Stomach smooth muscle (tissue), 2 donors: ENCODE measurements around the gene RPS6KC1.

Source experiments
- H3K27ac ChIP-seq: one replicate; pipeline ENCODE4 v1.7.0; 2013; ENCODE audit warnings: mild to moderate bottlenecking, low read length, inconsistent platforms
- H3K27me3 ChIP-seq, 2 donors: one replicate each; pipeline ENCODE4 v1.7.0; 2013; ENCODE audit warnings: low read length in 2 of 2; ENCODE audit not compliant: insufficient read depth in 2 of 2, control insufficient read depth in 1 of 2
- H3K36me3 ChIP-seq, 2 donors: one replicate each; pipeline ENCODE4 v1.7.0; 2013; ENCODE audit warnings: low read length in 2 of 2; ENCODE audit not compliant: control insufficient read depth in 2 of 2, insufficient read depth in 2 of 2
- H3K4me1 ChIP-seq: one replicate; pipeline ENCODE4 v1.7.0; 2013; ENCODE audit warnings: low read length; ENCODE audit not compliant: control insufficient read depth, insufficient read depth
- H3K4me3 ChIP-seq, 2 donors: one replicate each; pipeline ENCODE4 v1.7.0; 2013; ENCODE audit warnings: low read length in 2 of 2
- H3K9ac ChIP-seq, 2 donors: one replicate each; pipeline ENCODE4 v1.7.0; 2013; ENCODE audit warnings: low read length in 2 of 2, mild to moderate bottlenecking in 1 of 2
- H3K9me3 ChIP-seq, 2 donors: one replicate each; pipeline ENCODE4 v1.7.0; 2013; ENCODE audit warnings: low read length in 2 of 2; ENCODE audit not compliant: control insufficient read depth in 2 of 2
- donor health status: healthy.
- donor health status: Pancreatic carcinoma.

RPS6KC1 gene

DNA sequence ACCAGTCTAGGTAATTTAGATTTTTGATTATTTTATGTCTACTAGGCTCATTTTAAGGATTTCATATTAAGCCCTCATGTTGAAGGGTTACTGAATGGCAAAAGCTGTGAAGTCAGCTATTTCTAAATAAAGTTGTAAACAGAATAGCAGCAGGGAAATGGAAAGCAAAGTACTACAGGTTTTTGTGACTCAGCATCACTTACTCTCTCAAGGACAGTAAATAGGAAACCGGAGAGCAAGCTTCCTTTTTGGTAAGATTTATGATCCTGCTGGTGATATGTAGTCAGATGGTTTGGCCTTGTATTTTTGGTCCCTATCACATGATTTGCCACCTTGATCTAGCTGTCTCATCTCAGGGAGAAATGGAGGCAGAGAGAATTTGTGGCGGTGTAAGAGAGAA, 226.0 kb downstream of the RPS6KC1 start:
- H3K36me3 ChIP-seq, result peaks cover 2 to 9% of the 10 kb centered on the region in 2 donors

GRCh38 chr1:213279410-213279809, 228.4 kb downstream of the RPS6KC1 start:
- no peak overlapping the region for H3K27ac ChIP-seq
- peaks cover 0 to under 1% of the 10 kb centered on the region in 2 donors for H3K36me3 ChIP-seq
- H3K4me1 ChIP-seq, result no peaks in the 10 kb centered on the region
- H3K9ac ChIP-seq, result no peak overlapping the region
- H3K27me3 ChIP-seq, result no peaks in the 10 kb centered on the region
- H3K4me3 ChIP-seq, result no peak overlapping the region
- H3K9me3 ChIP-seq, result no peaks in the 10 kb centered on the region

More for the DNA sequence above, 226.0 kb downstream of the RPS6KC1 start:
- Histone ChIP-seq H3K27me3 (no peaks in the 10 kb centered on the region), H3K27ac (no peak overlapping the region), H3K4me3 (no peak overlapping the region), H3K9me3 (no peaks in the 10 kb centered on the region), H3K4me1 (no peaks in the 10 kb centered on the region), H3K9ac (no peak overlapping the region)

- H3K27ac ChIP-seq, result no peak overlapping the region
- H3K9ac ChIP-seq, result no peak overlapping the region
- no peaks in the 10 kb centered on the region for H3K27me3 ChIP-seq
- no peaks in the 10 kb centered on the region for H3K36me3 ChIP-seq
- no peaks in the 10 kb centered on the region for H3K9me3 ChIP-seq
- no peak overlapping the region for H3K4me3 ChIP-seq
- H3K4me1 ChIP-seq, result no peaks in the 10 kb centered on the region
These were observed 230.7 kb downstream of the RPS6KC1 start for GRCh38 chr1:213281640-213282301.

- Histone ChIP-seq H3K36me3 (no peaks in the 10 kb centered on the region), H3K9ac (no peak overlapping the region), H3K4me3 (no peak overlapping the region), H3K4me1 (no peaks in the 10 kb centered on the region), H3K9me3 (no peaks in the 10 kb centered on the region), H3K27me3 (no peaks in the 10 kb centered on the region), H3K27ac (no peak overlapping the region)
These were observed 233.6 kb downstream of the RPS6KC1 start for GRCh38 chr1:213284626-213285025.

GRCh38 chr1:213286235-213286634, 235.2 kb downstream of the RPS6KC1 start:
- Histone ChIP-seq H3K27me3 (no peaks in the 10 kb centered on the region), H3K9ac (no peak overlapping the region), H3K27ac (no peak overlapping the region), H3K4me1 (no peaks in the 10 kb centered on the region), H3K4me3 (no peak overlapping the region), H3K9me3 (no peaks in the 10 kb centered on the region), H3K36me3 (no peaks in the 10 kb centered on the region)

- H3K9me3 ChIP-seq, result no peaks in the 10 kb centered on the region
- H3K36me3 ChIP-seq, result no peaks in the 10 kb centered on the region
- H3K27me3 ChIP-seq, result no peaks in the 10 kb centered on the region
- H3K4me3 ChIP-seq, result no peak overlapping the region
- H3K4me1 ChIP-seq, result no peaks in the 10 kb centered on the region
- H3K9ac ChIP-seq, result no peak overlapping the region
- H3K27ac ChIP-seq, result no peak overlapping the region
These were observed 236.9 kb downstream of the RPS6KC1 start for GRCh38 chr1:213287987-213288386.

DNA sequence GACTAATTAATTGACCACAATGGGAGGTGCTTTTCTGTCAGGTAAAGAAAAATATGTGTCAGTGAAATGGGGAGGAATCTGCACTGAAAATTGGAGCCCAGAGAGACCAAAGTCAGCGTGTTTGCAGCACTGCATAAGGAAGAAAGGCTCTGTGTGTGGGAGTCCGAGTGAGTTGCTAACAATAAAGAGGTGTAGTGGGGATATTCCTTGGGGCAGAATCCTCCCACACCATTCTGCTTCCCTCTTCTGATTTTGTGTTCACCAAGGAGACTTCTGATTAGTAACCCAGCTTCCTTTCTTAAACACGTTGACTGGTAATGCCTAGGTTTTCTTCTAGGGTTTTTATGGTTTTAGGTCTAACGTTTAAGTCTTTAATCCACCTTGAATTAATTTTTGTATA, 240.5 kb downstream of the RPS6KC1 start:
- Histone ChIP-seq H3K27me3 (no peaks in the 10 kb centered on the region), H3K9ac (no peak overlapping the region), H3K27ac (no peak overlapping the region), H3K4me1 (no peaks in the 10 kb centered on the region), H3K36me3 (no peaks in the 10 kb centered on the region), H3K9me3 (peaks cover 1 to 4% of the 10 kb centered on the region in 2 donors), H3K4me3 (no peak overlapping the region)

DNA sequence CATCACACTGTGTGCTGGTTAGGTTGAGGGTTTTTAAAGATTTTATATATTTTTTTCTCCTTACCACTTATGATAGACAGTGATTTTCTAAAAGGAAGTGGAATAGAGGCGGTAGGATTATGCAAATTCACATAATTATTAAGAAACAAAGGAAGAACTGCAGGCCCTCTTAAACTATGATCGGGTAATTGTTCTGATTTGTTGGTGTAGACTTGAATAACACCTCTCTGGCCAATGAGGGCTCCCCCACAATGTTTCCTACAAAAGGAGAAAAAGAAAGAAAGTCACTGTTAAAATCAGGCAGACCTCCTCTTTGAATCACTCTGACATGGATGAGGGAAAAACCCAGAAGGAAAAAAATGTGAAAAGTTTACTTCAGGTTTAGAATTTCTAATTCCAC, 241.6 kb downstream of the RPS6KC1 start:
- Histone ChIP-seq H3K27ac (no peak overlapping the region), H3K9me3 (peaks cover 7 to 10% of the 10 kb centered on the region in 2 donors), H3K9ac (no peak overlapping the region), H3K4me3 (no peak overlapping the region), H3K27me3 (no peaks in the 10 kb centered on the region), H3K36me3 (no peaks in the 10 kb centered on the region), H3K4me1 (no peaks in the 10 kb centered on the region)

DNA sequence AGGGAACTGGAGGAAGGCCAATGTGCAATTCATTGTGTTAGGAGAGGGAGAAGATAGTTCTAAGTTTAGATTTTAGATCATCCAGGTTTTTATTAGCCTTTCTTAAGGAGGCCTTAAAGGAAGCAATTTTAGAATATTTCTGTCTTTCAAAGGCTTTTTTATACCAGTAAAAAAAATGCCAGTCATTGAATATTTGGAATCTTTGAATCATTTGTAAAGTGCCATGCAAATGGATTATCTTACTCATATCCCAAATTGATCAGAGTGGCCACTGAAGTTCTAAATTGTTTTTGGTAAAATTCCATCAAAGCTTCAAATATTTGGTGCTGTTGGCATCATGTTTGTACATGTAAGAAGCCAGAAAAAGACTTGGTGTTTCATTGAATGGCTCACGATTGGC, 244.8 kb downstream of the RPS6KC1 start:
- Histone ChIP-seq H3K9ac (no peak overlapping the region), H3K4me1 (no peaks in the 10 kb centered on the region), H3K27ac (no peak overlapping the region), H3K9me3 (peaks cover 7 to 10% of the 10 kb centered on the region in 2 donors), H3K36me3 (no peaks in the 10 kb centered on the region), H3K4me3 (no peak overlapping the region), H3K27me3 (no peaks in the 10 kb centered on the region)

GRCh38 chr1:213296558-213296957, 245.5 kb downstream of the RPS6KC1 start:
- Histone ChIP-seq H3K27me3 (no peaks in the 10 kb centered on the region), H3K4me1 (no peaks in the 10 kb centered on the region), H3K4me3 (no peak overlapping the region), H3K9ac (no peak overlapping the region), H3K27ac (no peak overlapping the region), H3K9me3 (peaks cover 7 to 10% of the 10 kb centered on the region in 2 donors), H3K36me3 (no peaks in the 10 kb centered on the region)

DNA sequence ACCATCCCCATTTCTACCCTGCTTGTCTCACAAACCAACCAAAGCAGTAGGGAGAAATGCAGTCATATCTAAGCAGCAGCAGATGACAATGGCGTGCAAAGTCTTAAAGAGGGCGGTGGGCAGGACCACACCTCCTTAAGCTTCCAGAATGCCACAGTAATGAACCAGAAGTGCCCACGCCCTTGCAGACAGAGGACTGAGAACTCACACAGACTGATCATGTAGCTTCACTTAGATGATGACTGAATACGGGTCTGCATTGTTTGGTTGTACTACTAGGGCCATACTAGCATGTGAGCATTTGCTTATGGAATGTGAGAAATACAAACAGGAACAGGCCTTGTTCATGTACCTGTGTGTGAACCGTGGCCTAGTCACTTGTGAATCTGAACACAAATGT, 246.0 kb downstream of the RPS6KC1 start:
- H3K36me3 ChIP-seq, result no peaks in the 10 kb centered on the region

More for the DNA sequence above, 246.0 kb downstream of the RPS6KC1 start:
- no peaks in the 10 kb centered on the region for H3K4me1 ChIP-seq
- no peak overlapping the region for H3K4me3 ChIP-seq
- H3K27ac ChIP-seq, result no peak overlapping the region
- H3K9ac ChIP-seq, result no peak overlapping the region
- H3K27me3 ChIP-seq, result no peaks in the 10 kb centered on the region
- H3K9me3 ChIP-seq, result peaks cover 7 to 10% of the 10 kb centered on the region in 2 donors
